K562 (cell line): ENCODE results near the gene IDH3G. TPM values are rescaled to one million over a fixed set of nuclear protein-coding genes. Genes with fewer than 3 reads are reported as not detected.

Source experiments
- CBX1 ChIP-seq: sonication (generic); IDR thresholded peaks from 2 replicates; pipeline ENCODE4 v1.6.1; 2016; ENCODE audit warnings: antibody characterized with exemption, low read depth, mild to moderate bottlenecking
- COPS2 ChIP-seq: fragments of 450-650 bp; conservative IDR thresholded peaks from 2 replicates; pipeline ENCODE4 v1.6.1; 2016; ENCODE audit warnings: mild to moderate bottlenecking, moderate library complexity
- DPF2 ChIP-seq: fragments of 450-650 bp; IDR thresholded peaks from 2 replicates; pipeline ENCODE4 v1.6.1; 2016
- EP400 ChIP-seq: fragments of 450-650 bp; IDR thresholded peaks from 2 replicates; pipeline ENCODE4 v1.6.1; 2017; ENCODE audit warnings: antibody characterized with exemption, mild to moderate bottlenecking, moderate library complexity
- JUND ChIP-seq, 2 experiments: IDR thresholded peaks; 2 replicates in 1 of 2; 3 replicates in 1 of 2; pipeline ENCODE4 v1.6.1; 2011; ENCODE audit warnings: borderline replicate concordance in 2 of 2, low read depth in 2 of 2, low read length in 2 of 2, improper control_type of control experiment in 1 of 2, missing biosample characterization in 1 of 2, missing genetic modification characterization in 1 of 2, missing genetic modification reagents in 1 of 2
- NCOA2 ChIP-seq, 2 experiments: fragments of 450-650 bp; IDR thresholded peaks; 2 replicates each; pipeline ENCODE4 v1.6.1; 2018; ENCODE audit warnings: mild to moderate bottlenecking in 2 of 2, moderate library complexity in 1 of 2; ENCODE audit not compliant: partially characterized antibody in 2 of 2
- SOX6 ChIP-seq: fragments of 450-650 bp; IDR thresholded peaks from 2 replicates; pipeline ENCODE4 v1.6.1; 2014; ENCODE audit warnings: mild to moderate bottlenecking
- TBP ChIP-seq: optimal IDR thresholded peaks from 2 replicates; pipeline ENCODE3; 2011; ENCODE audit warnings: low read depth, low read length, improper control_type of control experiment
- ZBED1 ChIP-seq: IDR thresholded peaks from 2 replicates; pipeline ENCODE4 v1.6.1; 2014
- polyA plus RNA-seq, 8 experiments: library from polyadenylated mRNA; depleted of rRNA in 4 of 8; stranded (reverse) in 5 of 8; unstranded in 3 of 8; fragments of >200 nt; fragmentation: Nextera tagmentation in 2 of 8; fragmentation: Illumina TruSeq in 1 of 8; extraction: Ambion mirVana in 2 of 8; extraction: Trizol in 1 of 8; gene quantifications; 2 replicates each; pipeline versions ENCODE4 v1.2.1 to v1.2.3, GENCODE V29; 2011 to 2014; ENCODE audit warnings: inconsistent platforms in 1 of 8, missing spikeins in 1 of 8
- total RNA-seq, 7 experiments: library from RNA; depleted of rRNA in 6 of 7; stranded (reverse); fragments of >200 nt in 6 of 7; fragmentation: Illumina TruSeq in 2 of 7; extraction: Trizol in 2 of 7; gene quantifications; 2 replicates each; pipeline versions ENCODE4 v1.2.1 to v1.2.3, GENCODE V29; 2011 to 2021; ENCODE audit warnings: low replicate concordance in 1 of 7
- TF ChIP-seq, protein P1 (sequence below): fragments of 450-650 bp; IDR thresholded peaks from 2 replicates; pipeline ENCODE4 v1.6.1; 2016; ENCODE audit warnings: mild to moderate bottlenecking, moderate library complexity
- TF ChIP-seq, protein P2 (sequence below), 2 experiments: fragments of 200-800 bp in 1 of 2; sonication (Bioruptor generic) in 1 of 2; sonication (generic) in 1 of 2; formaldehyde crosslinking in 1 of 2; IDR thresholded peaks in 1 of 2; conservative IDR thresholded peaks in 1 of 2; 2 replicates each; pipeline versions ENCODE4 v1.5.0 to v1.6.1; 2016 to 2020; ENCODE audit warnings: missing compliant biosample characterization in 1 of 2, missing genetic modification characterization in 1 of 2, missing genetic modification reagents in 1 of 2
- TF ChIP-seq, protein P3 (sequence below), 2 experiments: fragments of 450-650 bp; conservative IDR thresholded peaks; 2 replicates each; pipeline ENCODE4 v1.6.1; 2017; ENCODE audit warnings: mild to moderate bottlenecking in 2 of 2, moderate library complexity in 2 of 2

IDH3G gene
- total and polyA plus RNA-seq, 9 of the 15 experiments (the other 6 are each of a cell fraction or from before 2014, with no cell fraction given) = 24.3 to 72.5 (median 37.9) TPM

DNA sequence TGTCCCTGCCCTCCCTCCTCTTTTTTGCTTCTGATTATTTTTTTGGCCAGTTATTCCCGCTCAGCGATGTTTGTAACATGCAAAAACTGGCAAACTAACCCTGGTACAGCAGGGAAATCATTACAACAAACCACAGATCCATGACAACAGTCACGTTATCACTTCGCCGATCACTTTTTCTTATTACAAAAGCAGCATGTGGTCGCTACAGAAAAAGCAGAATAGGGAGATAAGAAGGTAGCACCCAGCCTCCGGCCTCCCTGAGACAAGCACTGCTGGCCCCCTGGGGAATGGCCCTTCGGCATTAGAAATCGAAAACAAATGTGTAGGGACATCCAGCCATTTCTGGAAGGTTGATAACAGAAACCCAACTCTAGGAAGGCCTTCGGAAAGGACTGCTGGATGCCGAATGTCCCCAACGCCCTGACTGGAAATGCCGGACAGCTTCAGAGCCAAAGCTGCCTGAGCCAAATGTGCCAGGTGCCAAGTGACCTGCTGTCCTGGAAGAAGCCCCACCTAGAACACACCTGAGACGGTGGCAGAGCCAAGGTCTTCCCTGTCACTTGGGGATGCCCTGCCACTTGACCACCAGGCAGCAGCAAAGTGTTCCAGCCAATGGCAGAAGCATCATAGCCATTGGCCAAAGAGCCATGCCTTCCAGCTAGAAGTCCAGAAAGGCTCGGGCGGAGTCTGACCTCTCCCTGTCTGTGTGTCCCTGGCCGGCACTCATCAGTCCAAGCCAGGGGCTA, 2.9 kb downstream of the IDH3G start (continued):
- TF ChIP-seq, protein P1, sequence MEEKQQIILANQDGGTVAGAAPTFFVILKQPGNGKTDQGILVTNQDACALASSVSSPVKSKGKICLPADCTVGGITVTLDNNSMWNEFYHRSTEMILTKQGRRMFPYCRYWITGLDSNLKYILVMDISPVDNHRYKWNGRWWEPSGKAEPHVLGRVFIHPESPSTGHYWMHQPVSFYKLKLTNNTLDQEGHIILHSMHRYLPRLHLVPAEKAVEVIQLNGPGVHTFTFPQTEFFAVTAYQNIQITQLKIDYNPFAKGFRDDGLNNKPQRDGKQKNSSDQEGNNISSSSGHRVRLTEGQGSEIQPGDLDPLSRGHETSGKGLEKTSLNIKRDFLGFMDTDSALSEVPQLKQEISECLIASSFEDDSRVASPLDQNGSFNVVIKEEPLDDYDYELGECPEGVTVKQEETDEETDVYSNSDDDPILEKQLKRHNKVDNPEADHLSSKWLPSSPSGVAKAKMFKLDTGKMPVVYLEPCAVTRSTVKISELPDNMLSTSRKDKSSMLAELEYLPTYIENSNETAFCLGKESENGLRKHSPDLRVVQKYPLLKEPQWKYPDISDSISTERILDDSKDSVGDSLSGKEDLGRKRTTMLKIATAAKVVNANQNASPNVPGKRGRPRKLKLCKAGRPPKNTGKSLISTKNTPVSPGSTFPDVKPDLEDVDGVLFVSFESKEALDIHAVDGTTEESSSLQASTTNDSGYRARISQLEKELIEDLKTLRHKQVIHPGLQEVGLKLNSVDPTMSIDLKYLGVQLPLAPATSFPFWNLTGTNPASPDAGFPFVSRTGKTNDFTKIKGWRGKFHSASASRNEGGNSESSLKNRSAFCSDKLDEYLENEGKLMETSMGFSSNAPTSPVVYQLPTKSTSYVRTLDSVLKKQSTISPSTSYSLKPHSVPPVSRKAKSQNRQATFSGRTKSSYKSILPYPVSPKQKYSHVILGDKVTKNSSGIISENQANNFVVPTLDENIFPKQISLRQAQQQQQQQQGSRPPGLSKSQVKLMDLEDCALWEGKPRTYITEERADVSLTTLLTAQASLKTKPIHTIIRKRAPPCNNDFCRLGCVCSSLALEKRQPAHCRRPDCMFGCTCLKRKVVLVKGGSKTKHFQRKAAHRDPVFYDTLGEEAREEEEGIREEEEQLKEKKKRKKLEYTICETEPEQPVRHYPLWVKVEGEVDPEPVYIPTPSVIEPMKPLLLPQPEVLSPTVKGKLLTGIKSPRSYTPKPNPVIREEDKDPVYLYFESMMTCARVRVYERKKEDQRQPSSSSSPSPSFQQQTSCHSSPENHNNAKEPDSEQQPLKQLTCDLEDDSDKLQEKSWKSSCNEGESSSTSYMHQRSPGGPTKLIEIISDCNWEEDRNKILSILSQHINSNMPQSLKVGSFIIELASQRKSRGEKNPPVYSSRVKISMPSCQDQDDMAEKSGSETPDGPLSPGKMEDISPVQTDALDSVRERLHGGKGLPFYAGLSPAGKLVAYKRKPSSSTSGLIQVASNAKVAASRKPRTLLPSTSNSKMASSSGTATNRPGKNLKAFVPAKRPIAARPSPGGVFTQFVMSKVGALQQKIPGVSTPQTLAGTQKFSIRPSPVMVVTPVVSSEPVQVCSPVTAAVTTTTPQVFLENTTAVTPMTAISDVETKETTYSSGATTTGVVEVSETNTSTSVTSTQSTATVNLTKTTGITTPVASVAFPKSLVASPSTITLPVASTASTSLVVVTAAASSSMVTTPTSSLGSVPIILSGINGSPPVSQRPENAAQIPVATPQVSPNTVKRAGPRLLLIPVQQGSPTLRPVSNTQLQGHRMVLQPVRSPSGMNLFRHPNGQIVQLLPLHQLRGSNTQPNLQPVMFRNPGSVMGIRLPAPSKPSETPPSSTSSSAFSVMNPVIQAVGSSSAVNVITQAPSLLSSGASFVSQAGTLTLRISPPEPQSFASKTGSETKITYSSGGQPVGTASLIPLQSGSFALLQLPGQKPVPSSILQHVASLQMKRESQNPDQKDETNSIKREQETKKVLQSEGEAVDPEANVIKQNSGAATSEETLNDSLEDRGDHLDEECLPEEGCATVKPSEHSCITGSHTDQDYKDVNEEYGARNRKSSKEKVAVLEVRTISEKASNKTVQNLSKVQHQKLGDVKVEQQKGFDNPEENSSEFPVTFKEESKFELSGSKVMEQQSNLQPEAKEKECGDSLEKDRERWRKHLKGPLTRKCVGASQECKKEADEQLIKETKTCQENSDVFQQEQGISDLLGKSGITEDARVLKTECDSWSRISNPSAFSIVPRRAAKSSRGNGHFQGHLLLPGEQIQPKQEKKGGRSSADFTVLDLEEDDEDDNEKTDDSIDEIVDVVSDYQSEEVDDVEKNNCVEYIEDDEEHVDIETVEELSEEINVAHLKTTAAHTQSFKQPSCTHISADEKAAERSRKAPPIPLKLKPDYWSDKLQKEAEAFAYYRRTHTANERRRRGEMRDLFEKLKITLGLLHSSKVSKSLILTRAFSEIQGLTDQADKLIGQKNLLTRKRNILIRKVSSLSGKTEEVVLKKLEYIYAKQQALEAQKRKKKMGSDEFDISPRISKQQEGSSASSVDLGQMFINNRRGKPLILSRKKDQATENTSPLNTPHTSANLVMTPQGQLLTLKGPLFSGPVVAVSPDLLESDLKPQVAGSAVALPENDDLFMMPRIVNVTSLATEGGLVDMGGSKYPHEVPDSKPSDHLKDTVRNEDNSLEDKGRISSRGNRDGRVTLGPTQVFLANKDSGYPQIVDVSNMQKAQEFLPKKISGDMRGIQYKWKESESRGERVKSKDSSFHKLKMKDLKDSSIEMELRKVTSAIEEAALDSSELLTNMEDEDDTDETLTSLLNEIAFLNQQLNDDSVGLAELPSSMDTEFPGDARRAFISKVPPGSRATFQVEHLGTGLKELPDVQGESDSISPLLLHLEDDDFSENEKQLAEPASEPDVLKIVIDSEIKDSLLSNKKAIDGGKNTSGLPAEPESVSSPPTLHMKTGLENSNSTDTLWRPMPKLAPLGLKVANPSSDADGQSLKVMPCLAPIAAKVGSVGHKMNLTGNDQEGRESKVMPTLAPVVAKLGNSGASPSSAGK = peak; percentile 17; the same call in 1 of the 2 replicates
- TF ChIP-seq JUND (IDR thresholded peaks at IDR 0.05; ENCODE audit: borderline replicate concordance, low read depth, low read length) (0 out of 2 replicates have a peak, but pooled peaks have one; percentile 11), JUND (tag; IDR thresholded peaks at IDR 0.05; ENCODE audit: borderline replicate concordance, low read depth, low read length) (no peak), SOX6 (peak; percentile 60; the same call in 1 of the 2 replicates), COPS2 (no peak), CBX1 (no peak), EP400 (0 out of 2 replicates have a peak, but pooled peaks have one; percentile 18), ZBED1 (no peak), DPF2 (peak; percentile 28; the same call in 1 of the 2 replicates), TBP (no peak), NCOA2 (IDR thresholded peaks at IDR 0.05; ENCODE audit: partially characterized antibody in 2 of 2) (no peak)
- TF ChIP-seq, protein P2, sequence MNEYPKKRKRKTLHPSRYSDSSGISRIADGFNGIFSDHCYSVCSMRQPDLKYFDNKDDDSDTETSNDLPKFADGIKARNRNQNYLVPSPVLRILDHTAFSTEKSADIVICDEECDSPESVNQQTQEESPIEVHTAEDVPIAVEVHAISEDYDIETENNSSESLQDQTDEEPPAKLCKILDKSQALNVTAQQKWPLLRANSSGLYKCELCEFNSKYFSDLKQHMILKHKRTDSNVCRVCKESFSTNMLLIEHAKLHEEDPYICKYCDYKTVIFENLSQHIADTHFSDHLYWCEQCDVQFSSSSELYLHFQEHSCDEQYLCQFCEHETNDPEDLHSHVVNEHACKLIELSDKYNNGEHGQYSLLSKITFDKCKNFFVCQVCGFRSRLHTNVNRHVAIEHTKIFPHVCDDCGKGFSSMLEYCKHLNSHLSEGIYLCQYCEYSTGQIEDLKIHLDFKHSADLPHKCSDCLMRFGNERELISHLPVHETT (CRISPR knock-in tag; conservative IDR thresholded peaks at IDR 0.05 in 1 of 2, IDR thresholded peaks at IDR 0.05 in 1 of 2) = peak in 1 of 2 experiments; percentile 63; a peak in 1 of 4 replicates
- TF ChIP-seq, protein P3, sequence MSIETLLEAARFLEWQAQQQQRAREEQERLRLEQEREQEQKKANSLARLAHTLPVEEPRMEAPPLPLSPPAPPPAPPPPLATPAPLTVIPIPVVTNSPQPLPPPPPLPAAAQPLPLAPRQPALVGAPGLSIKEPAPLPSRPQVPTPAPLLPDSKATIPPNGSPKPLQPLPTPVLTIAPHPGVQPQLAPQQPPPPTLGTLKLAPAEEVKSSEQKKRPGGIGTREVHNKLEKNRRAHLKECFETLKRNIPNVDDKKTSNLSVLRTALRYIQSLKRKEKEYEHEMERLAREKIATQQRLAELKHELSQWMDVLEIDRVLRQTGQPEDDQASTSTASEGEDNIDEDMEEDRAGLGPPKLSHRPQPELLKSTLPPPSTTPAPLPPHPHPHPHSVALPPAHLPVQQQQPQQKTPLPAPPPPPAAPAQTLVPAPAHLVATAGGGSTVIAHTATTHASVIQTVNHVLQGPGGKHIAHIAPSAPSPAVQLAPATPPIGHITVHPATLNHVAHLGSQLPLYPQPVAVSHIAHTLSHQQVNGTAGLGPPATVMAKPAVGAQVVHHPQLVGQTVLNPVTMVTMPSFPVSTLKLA (conservative IDR thresholded peaks at IDR 0.05) = peak in 1 of 2 experiments; percentile 58; a peak in 2 of 4 replicates
